NCI-H2196 (cell line): ENCODE measurements around the gene MX2.

Experiments used
- DNase-seq: peaks from one replicate; lab custom pipeline; 2025; ENCODE audit not compliant: unreplicated experiment; lab: John Stamatoyannopoulos, UW

The MX2 gene

GRCh38 chr21:41432562-41433460, 71.0 kb downstream of the MX2 start:
- no peak for DNase-seq

GRCh38 chr21:41433566-41433965, 71.7 kb downstream of the MX2 start:
- DNase-seq = no peak

GRCh38 chr21:41435706-41436105, 73.9 kb downstream of the MX2 start:
- no peak for DNase-seq

- DNase-seq = no peak
These were observed 75.9 kb downstream of the MX2 start for GRCh38 chr21:41437729-41438128.

GRCh38 chr21:41438425-41439113, 76.7 kb downstream of the MX2 start:
- DNase-seq = no peak

GRCh38 chr21:41439248-41439647, 77.4 kb downstream of the MX2 start:
- no peak for DNase-seq

- DNase-seq = no peak
These were observed 79.7 kb downstream of the MX2 start for GRCh38 chr21:41441546-41441945.

- no peak for DNase-seq
These were observed 80.8 kb downstream of the MX2 start for GRCh38 chr21:41442481-41443186.

- no peak for DNase-seq
These were observed 81.7 kb downstream of the MX2 start for GRCh38 chr21:41443562-41443961.

GRCh38 chr21:41444703-41445464, 83.1 kb downstream of the MX2 start:
- no peak for DNase-seq

- DNase-seq = no peak
These were observed 83.6 kb downstream of the MX2 start for GRCh38 chr21:41445465-41445862.

GRCh38 chr21:41446586-41446985, 84.8 kb downstream of the MX2 start:
- DNase-seq = no peak

GRCh38 chr21:41447356-41447755, 85.5 kb downstream of the MX2 start:
- DNase-seq = no peak

GRCh38 chr21:41449613-41450012, 87.8 kb downstream of the MX2 start:
- DNase-seq = no peak

- no peak for DNase-seq
These were observed 90.2 kb downstream of the MX2 start for GRCh38 chr21:41451753-41452676.

- no peak for DNase-seq
These were observed 91.4 kb downstream of the MX2 start for GRCh38 chr21:41453198-41453597.

- no peak for DNase-seq
These were observed 91.9 kb downstream of the MX2 start for GRCh38 chr21:41453761-41454160.

- DNase-seq = no peak
These were observed 96.3 kb downstream of the MX2 start for GRCh38 chr21:41458121-41458520.

GRCh38 chr21:41458559-41458958, 96.7 kb downstream of the MX2 start:
- no peak for DNase-seq
